Stimulated activated CD8-positive, alpha-beta memory T cell treated with anti-CD3 and anti-CD28 coated beads, Interleukin-15, amount 100 ng/mL, for 1 hour (primary cell): ENCODE data around the gene REG1A.

ENCODE experiments used
- DNase-seq: peaks from one replicate; pipeline ENCODE4 v3.0.0-alpha.2; 2020; ENCODE audit warnings: low read depth

REG1A gene

GRCh38 chr2:79120194-79120713 is at the start of gene REG1A:
Gene REG1A (plus strand): TSS chr2:79120488. CDS start chr2:79120862, 374 bp downstream.
- DNase-seq: no peak

GRCh38 chr2:79071078-79071477 is 49.2 kb upstream of the REG1A start:
- no peak for DNase-seq

- no peak for DNase-seq
Measured at GRCh38 chr2:79082987-79083386, 37.3 kb upstream of the REG1A start.

GRCh38 chr2:79083597-79084251 is 36.6 kb upstream of the REG1A start:
- DNase-seq: no peak

DNA sequence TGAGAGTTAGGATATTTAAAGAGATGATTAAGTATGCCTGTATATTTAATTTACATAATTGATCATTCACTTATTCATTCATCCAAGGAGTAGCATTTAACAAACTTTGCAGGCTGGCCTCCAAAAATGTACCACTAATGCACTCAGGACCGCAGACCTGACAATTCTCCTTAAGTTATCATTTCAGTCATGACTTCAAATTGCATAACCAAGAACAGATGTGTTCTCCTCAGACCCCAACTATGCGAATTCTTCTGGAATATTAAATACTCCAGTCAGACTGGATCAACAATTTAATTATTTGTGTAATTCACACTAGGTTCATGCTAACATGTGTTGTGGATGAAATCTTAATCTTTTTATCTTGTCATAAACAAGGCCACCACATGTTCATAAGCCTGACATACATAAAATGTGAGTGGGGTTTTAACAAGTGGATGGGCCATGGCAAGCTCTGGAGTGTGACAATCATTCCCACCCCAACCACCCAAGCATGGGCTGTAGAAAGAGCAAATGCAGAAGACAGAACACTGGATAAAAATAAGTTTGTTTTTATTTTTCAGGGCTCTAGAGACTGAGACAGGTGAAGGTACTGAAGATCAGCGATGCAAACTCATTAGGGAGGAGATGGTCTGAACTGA is 35.7 kb upstream of the REG1A start:
- DNase-seq: no peak

DNA sequence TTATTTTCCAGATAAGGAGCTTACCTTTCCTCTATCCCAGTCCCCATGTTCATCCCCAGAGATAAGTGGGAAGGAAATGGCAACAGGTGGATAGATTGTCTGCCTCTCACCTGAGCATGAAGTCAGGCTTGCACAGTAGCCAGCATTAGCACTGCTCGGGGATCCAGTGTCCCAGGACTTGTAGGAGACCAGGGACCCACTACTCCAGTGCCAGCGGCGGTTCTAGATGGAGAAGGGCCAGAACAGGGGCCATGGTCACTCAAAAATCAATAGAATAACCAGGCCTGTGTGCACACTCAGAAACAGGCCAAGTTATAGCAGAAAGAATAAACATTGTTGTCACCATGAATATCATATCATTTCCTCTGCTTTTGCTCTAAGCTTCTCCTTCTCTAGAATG is 34.9 kb upstream of the REG1A start:
- no peak for DNase-seq

- no peak for DNase-seq
Measured at GRCh38 chr2:79086255-79086654, 34.0 kb upstream of the REG1A start.

DNA sequence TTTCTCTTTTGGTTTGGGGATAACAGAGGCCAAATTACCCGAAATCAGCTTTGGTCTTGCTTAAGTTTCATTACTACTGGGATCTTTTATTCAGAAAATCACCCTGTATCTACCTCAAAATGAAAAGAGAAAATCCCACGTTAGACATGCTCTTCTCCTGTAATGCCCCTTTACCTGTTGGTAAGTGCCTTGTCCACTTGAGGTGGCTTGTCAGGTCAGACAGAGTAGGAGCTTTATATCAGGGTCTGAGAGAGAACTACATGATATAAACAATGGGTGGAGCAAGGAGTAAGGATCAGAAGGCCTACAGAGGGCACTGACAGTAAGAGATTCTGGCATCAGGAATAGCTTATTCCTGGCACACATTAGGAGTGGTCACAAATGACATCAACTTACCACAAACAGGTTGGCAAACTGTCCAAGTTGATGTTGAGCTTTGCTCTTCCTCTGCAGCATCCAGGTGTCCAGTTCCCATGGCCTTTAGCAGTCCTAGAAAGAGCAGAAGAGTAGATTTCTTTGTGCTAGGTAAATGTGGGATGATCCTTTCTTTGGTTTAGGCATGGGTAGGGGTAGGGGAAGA is 32.4 kb upstream of the REG1A start, which contains the start of gene REG1B:
TSS of gene REG1B (minus strand) at position 209 of the 580 bp plus-strand sequence. CDS start 381 bp downstream, outside the sequence.
- DNase-seq: no peak

DNA sequence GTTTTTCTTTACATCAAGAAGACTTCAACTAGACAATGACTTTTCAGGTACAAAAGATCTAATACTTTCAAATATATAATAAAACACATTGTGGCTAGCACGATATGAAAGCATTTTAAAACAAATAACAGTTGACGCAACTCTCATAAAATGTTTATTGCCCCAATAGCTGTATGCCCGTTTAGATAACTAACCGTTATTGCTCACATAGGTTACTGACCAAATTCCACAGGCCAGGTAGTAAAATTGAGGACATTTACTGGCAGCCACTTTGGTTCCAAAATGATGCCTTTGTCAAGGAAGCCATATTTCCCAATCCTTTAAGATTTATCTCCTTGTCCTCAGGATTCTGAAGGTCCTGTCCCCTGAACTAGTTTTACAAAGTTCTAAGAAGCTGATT is 29.6 kb upstream of the REG1A start:
- no peak for DNase-seq

DNA sequence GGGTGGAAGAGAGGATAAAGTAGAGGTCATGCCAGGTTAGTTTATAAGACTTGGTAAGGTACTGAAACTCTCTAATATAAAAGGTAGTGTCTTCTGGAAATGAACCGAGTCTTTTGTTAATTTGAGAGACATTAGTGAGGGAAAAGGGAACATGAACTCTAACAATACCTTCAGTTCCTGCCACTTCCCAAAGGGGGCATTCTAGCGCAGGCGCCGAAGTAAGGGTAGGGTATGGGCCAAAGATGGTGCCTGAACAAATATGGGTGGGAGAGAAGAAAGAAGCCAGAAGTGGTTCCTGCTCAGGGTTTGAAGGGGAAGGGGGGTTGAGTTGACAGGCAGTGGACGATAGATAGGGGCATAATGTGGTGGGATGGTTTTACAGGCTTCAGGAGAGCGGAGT is 22.4 kb upstream of the REG1A start:
- DNase-seq: no peak

DNA sequence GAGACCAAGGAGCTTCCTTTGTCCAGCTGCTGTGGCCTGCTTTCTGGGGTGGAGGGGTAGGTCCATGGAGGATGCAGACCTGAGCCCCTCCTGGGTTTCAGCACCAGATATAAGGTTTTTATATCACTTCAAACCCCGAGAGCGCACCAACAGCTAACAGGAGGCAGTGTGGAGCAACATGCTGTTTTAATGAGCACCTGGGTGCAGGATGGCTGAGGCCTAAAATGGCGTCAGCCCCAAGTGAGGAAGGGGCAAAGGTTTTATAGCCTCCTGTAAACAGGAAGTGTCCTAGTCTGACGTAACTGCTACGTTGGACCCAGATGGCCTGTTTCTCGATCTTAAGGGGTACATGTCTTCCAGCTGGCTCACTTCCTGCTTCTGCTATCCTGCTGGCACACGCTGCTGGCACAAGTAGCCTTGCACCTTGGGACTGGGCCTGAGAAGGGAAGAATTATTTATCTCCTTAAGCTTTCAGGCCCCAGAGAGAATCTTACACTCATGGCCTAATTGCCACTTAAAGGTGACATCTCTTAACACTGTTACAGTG is 21.1 kb upstream of the REG1A start:
- no peak for DNase-seq

DNA sequence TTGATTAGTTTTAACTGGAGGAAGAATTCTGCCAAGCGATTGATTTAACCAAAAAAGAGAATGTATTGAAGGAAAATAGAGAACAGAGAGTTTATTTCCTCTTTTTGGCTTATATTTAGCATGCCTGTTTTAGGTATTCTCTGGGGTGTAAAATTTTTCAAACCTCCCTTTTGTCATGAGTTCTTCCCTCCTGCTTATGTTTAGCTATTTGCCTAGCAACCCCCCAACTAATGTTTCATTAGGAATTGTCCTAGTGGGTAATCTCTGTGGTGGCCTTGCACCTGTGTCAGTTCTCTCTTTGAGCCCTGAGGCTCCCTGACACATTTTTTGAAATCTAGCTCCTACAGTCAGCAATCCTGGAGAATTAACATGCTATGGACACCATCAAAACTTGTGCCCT is 20.0 kb upstream of the REG1A start:
- no peak for DNase-seq

DNA sequence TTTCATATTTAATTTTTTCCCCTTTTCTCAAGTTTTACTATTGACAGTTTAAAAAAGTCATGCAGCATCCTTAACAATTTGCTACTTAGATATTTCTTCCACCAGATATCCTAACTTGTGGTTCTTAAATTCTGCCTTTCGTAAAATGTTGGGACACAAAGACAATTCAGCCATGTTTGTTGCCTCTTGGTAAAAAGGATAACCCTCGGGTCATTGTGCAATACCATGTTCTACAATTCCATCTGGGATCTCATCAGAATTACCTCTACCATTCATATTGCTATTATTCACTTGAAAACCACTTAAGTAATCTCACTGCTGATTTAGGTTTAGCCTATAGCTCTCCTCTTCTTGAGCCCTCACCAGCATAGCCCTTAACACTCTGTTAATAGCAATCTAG is 19.3 kb upstream of the REG1A start:
- DNase-seq: no peak

- DNase-seq: no peak
Measured at GRCh38 chr2:79103214-79103613, 17.1 kb upstream of the REG1A start.

GRCh38 chr2:79105259-79105658 is 15.0 kb upstream of the REG1A start:
- DNase-seq: no peak

- no peak for DNase-seq
Measured at GRCh38 chr2:79112269-79112668, 8.0 kb upstream of the REG1A start.

DNA sequence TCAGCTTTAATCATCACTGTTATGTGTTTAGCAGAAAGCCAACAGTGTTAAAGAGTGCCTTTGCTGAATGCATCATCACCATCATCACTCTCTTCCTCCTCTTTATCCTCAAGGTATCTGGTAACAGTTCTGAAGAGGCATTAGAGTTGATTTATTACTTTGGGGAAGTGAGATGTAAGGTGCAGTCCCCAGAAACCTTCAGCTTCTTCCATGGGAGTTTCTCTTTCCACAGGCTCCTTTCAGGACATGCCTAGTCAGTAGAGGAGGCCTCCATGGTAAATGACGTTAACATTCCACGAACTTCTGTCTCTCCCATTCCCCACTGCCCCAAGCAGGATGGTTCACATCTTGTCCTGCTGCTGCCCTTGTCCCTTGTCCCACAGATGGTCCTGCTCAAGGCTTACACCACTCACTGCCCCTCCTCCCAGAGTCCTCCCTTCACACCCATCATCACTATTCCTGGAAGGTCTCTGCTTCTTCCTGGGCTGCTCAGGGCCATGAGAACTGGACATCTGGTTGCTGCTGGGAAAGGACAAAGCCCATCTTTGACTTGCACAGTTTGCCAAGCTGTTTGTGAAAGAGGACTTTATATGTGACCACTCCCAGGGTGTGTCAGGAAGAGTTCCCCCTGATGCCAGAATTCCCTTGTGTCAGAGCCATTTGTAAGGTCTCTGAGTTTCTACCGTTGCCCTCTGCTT is 5.3 kb upstream of the REG1A start:
- no peak for DNase-seq

DNA sequence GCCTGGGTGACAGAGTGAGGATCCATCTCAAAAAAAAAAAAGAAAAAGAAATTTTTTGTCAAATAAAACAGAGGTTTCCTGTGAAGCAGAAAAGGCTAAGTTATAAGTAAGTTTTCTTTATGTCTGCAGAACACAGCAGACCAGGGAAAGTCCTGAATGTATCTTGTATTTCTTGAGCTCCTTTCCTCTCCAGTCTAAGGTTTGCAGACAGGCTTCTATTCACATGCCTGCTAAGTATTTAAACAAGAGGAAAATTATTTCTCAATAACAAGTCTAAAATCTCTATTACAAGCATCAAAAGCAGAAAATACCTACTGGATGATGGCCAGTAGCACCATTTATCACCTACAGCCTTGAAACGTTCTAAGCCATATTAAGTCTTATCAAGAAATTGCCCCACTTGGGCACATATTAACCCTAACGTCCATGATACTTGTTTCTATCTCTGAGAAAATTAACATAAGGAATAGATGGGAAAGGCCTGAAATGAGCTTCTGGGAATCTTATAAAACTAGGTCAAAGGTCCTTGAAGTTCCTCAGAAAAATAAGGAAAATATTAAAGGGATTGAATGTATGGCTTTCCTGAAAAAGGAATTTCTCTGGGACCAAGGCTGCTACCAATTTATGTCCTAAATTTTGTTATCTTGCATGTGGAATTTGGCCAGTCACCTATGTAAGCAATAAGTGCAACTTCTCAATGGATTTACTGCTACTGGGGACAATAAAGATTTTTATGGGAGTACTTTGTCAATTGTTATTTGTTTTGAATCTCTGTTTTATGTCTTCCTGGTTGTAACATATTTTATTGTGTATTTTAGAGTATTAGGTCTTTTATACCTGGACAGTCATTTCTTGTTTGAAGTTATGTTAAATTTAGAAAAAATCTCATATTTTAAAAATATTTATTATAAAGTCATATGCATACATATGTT is 3.0 kb upstream of the REG1A start:
- no peak for DNase-seq

DNA sequence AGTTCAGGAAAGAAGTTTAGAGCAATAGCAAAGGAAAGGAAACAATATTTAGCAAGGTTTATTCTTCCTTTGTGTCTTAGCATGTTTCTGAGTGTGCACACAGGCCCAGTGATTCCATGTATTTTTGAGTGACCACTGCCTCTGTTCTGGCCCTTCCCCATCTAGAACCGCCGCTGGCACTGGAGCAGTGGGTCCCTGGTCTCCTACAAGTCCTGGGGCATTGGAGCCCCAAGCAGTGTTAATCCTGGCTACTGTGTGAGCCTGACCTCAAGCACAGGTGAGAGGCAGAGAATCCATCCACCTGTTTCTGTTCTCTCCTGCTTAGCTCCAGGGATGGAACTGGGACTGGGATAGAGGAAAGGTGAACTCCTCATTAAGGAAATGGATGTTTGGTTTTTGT is 2.4 kb downstream of the REG1A start:
- no peak for DNase-seq

DNA sequence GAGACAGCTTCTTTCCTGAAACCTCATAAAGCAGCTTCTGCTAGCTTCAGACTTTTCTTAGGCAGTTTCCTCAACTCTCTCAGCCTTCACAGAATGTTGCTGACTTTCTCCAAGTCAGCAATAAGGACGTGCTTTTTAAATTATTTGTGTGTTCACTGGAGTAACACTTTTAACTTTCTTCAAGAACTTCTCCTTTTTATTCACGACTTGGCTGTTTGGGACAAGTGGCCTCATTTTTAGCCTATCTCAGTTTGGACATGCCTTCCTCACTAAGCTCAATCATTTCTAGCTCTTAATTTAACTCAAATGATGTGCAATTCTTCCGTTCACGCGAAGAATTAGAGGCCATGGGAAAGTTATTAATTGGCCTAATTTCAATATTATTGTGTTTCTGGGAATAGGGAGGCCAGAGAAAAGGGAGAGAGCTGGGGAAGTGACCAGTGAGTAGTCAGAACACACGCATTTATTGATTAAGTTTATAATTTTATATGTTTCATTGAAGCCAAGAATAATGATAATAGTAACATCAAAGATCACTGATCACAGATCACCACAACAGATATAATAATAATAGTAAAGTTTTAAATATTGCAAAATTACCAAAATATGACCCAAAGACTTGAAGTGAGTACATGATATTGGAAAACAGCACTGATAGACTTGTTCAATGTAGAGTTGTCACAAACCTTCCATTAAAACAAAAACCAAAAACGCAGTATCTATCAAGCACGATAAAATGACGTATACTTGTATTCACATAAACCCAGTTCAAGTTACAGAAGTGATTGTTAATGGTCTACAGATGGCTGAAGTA is 4.8 kb downstream of the REG1A start:
- no peak for DNase-seq

DNA sequence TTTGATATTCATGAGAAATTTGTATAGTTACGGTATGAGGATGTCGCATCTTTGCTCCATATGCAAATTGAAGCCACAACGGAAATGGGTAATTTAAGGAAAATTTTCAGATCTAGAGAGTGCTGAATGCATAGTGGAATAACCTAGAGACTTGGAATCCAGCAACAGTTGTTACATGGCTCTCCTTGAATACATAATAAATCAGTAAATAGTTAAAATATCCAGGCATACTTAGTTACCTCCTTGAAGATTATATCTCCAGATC is 5.4 kb downstream of the REG1A start:
- no peak for DNase-seq
